ENCODE measurements around the gene FRYL. TPM values are rescaled to one million over a fixed set of nuclear protein-coding genes. Genes with fewer than 3 reads are reported as not detected.
"Not testable (repeated sequence)": the region's sequence is repeated elsewhere in the genome, so short reads cannot be mapped to it uniquely, and the experiment has no call there.

Gene FRYL
- polyA plus RNA-seq, 3 donors = 10.8 to 15.8 (median 14.4) TPM

DNA sequence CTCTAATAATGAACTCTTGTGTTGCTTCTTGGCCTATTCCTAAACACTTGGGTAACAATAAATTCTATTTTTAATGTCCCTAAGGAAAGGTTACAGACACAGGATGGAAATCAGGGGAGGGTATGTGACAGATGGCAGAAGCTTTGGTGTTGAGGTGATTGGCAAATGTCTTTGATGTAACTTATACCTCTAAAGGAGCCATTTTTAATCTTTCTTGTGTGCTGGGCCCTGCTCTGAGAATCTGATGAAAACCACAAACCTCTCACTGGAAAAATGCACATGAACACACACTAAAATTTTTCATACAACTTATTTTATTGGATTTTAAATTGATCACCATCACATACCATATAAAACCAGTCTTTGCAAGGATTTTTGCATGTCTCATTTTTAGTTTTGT, 17.7 kb downstream of the FRYL start:
- Histone ChIP-seq H3K4me1 (ENCODE audit: control insufficient read depth in 1 of 2, insufficient read depth in 2 of 2, low read length in 2 of 2) (no peaks in the 10 kb centered on the region), H3K27ac (ENCODE audit: low read depth in 1 of 2, low read length in 2 of 2) (no peak overlapping the region), H3K9me3 (replicated peaks in 1 of 2; ENCODE audit: control insufficient read depth in 1 of 2, insufficient read depth in 1 of 2, low read length in 2 of 2) (peaks cover 0 to 4% of the 10 kb centered on the region in 2 donors), H3K4me2 (replicated peaks; ENCODE audit: extremely low read depth, low read length, poor library complexity, severe bottlenecking) (no peak overlapping the region), H2AFZ (ENCODE audit: insufficient read depth, low read depth, low read length, poor library complexity, severe bottlenecking) (no peak overlapping the region), H3K4me3 (replicated peaks in 1 of 3; ENCODE audit: low read depth in 2 of 3, low read length in 3 of 3) (no peak overlapping the region), H3K27me3 (ENCODE audit: control insufficient read depth in 2 of 2, insufficient read depth in 2 of 2, low read length in 2 of 2) (no peaks in the 10 kb centered on the region), H4K20me1 (ENCODE audit: insufficient read depth, low read length) (peaks cover 86% of the 10 kb centered on the region), H3K36me3 (replicated peaks in 1 of 2; ENCODE audit: control insufficient read depth in 1 of 2, insufficient read depth in 2 of 2, low read length in 2 of 2) (peaks cover 0 to 9% of the 10 kb centered on the region in 2 donors), H3K79me2 (ENCODE audit: insufficient read depth, low read length) (peaks cover 86% of the 10 kb centered on the region), H3K9ac (ENCODE audit: insufficient read depth, low read length, poor library complexity, severe bottlenecking) (no peak overlapping the region)
- no peak for DNase-seq
- Mint-ChIP-seq H3K4me1 (peaks cover 22% of the 10 kb centered on the region), H3K36me3 (peaks cover 5 to 17% of the 10 kb centered on the region in 2 donors), H3K9me3 (peaks cover 0 to 8% (median 4%) of the 10 kb centered on the region in 7 donors), H3K4me3 (no peak overlapping the region), H3K27me3 (ENCODE audit: low read depth in 3 of 3) (no peaks in the 10 kb centered on the region), H3K27ac (no peak overlapping the region)
- no peak for TF ChIP-seq CTCF (IDR thresholded peaks at IDR 0.05)
- intact Hi-C loops (cut with micrococcal nuclease) = no loop called here

GRCh38 chr4:48761286-48761685, 18.8 kb downstream of the FRYL start:
- Histone ChIP-seq H3K27me3 (ENCODE audit: control insufficient read depth in 2 of 2, insufficient read depth in 2 of 2, low read length in 2 of 2) (no peaks in the 10 kb centered on the region), H3K9ac (ENCODE audit: insufficient read depth, low read length, poor library complexity, severe bottlenecking) (no peak overlapping the region), H3K9me3 (replicated peaks in 1 of 2; ENCODE audit: control insufficient read depth in 1 of 2, insufficient read depth in 1 of 2, low read length in 2 of 2) (no peaks in the 10 kb centered on the region), H2AFZ (ENCODE audit: insufficient read depth, low read depth, low read length, poor library complexity, severe bottlenecking) (no peak overlapping the region), H3K4me3 (replicated peaks in 1 of 3; ENCODE audit: low read depth in 2 of 3, low read length in 3 of 3) (no peak overlapping the region), H4K20me1 (ENCODE audit: insufficient read depth, low read length) (peaks cover 84% of the 10 kb centered on the region), H3K4me1 (ENCODE audit: control insufficient read depth in 1 of 2, insufficient read depth in 2 of 2, low read length in 2 of 2) (no peaks in the 10 kb centered on the region), H3K36me3 (replicated peaks in 1 of 2; ENCODE audit: control insufficient read depth in 1 of 2, insufficient read depth in 2 of 2, low read length in 2 of 2) (peaks cover 0 to 5% of the 10 kb centered on the region in 2 donors), H3K79me2 (ENCODE audit: insufficient read depth, low read length) (peaks cover 85% of the 10 kb centered on the region), H3K4me2 (replicated peaks; ENCODE audit: extremely low read depth, low read length, poor library complexity, severe bottlenecking) (no peak overlapping the region), H3K27ac (ENCODE audit: low read depth in 1 of 2, low read length in 2 of 2) (no peak overlapping the region)
- peaks cover 2 to 12% of the 10 kb centered on the region in 2 donors for H3K36me3 Mint-ChIP-seq
- DNase-seq = no peak
- H3K4me3 Mint-ChIP-seq = no peak overlapping the region
- H3K27me3 Mint-ChIP-seq (ENCODE audit: low read depth in 3 of 3) = no peaks in the 10 kb centered on the region
- H3K9me3 Mint-ChIP-seq = peaks cover 0 to 5% (median under 1%) of the 10 kb centered on the region in 7 donors
- WGBS (ENCODE audit: insufficient coverage) = no CpG with 5 or more reads among the region's 3 CpGs
- TF ChIP-seq CTCF (IDR thresholded peaks at IDR 0.05) = no peak
- H3K4me1 Mint-ChIP-seq = peaks cover 21% of the 10 kb centered on the region
- intact Hi-C loops (cut with micrococcal nuclease) = no loop called here
- no peak overlapping the region for H3K27ac Mint-ChIP-seq

- H3K36me3 ChIP-seq (replicated peaks in 1 of 2; ENCODE audit: control insufficient read depth in 1 of 2, insufficient read depth in 2 of 2, low read length in 2 of 2); H3K36me3 Mint-ChIP-seq; H3K27ac Mint-ChIP-seq; H3K9me3 ChIP-seq (replicated peaks in 1 of 2; ENCODE audit: control insufficient read depth in 1 of 2, insufficient read depth in 1 of 2, low read length in 2 of 2); H3K27ac ChIP-seq (ENCODE audit: low read depth in 1 of 2, low read length in 2 of 2); intact Hi-C loops (cut with micrococcal nuclease); H3K27me3 Mint-ChIP-seq (ENCODE audit: low read depth in 3 of 3); H3K4me2 ChIP-seq (replicated peaks; ENCODE audit: extremely low read depth, low read length, poor library complexity, severe bottlenecking); H3K9ac ChIP-seq (ENCODE audit: insufficient read depth, low read length, poor library complexity, severe bottlenecking); H3K4me3 Mint-ChIP-seq; H3K4me3 ChIP-seq (replicated peaks in 1 of 3; ENCODE audit: low read depth in 2 of 3, low read length in 3 of 3); H3K4me1 ChIP-seq (ENCODE audit: control insufficient read depth in 1 of 2, insufficient read depth in 2 of 2, low read length in 2 of 2); DNase-seq; H2AFZ ChIP-seq (ENCODE audit: insufficient read depth, low read depth, low read length, poor library complexity, severe bottlenecking); H3K9me3 Mint-ChIP-seq; H3K27me3 ChIP-seq (ENCODE audit: control insufficient read depth in 2 of 2, insufficient read depth in 2 of 2, low read length in 2 of 2): not testable (repeated sequence)
- no CpG with 5 or more reads among the region's 5 CpGs for WGBS (ENCODE audit: insufficient coverage)
- peaks cover 85% of the 10 kb centered on the region for H3K79me2 ChIP-seq (ENCODE audit: insufficient read depth, low read length)
- peaks cover 84% of the 10 kb centered on the region for H4K20me1 ChIP-seq (ENCODE audit: insufficient read depth, low read length)
- peaks cover 15% of the 10 kb centered on the region for H3K4me1 Mint-ChIP-seq
These were observed 21.4 kb downstream of the FRYL start for GRCh38 chr4:48758703-48759102.

Data from CD14-positive monocyte (primary cell).